HG03139 (cell line): ENCODE results near the gene LAP3.

Experiments
- ATAC-seq: cut with Tn5 transposase; IDR thresholded peaks from one replicate; pipeline ENCODE4 v1.9.1; 2021; ENCODE audit not compliant: unreplicated experiment

The LAP3 gene

GRCh38 chr4:17614416-17615299 is 37.7 kb downstream of the LAP3 start, which contains the start of gene MED28:
Gene MED28, plus strand, starts transcription at chr4:17614641. Its CDS starts 14 bp downstream, at chr4:17614655.
- peak; percentile 96 for ATAC-seq

GRCh38 chr4:17616283-17616682 is 39.3 kb downstream of the LAP3 start:
- ATAC-seq, result no peak

- ATAC-seq, result no peak
Measured at GRCh38 chr4:17618926-17619325, 41.9 kb downstream of the LAP3 start.

GRCh38 chr4:17619416-17620105 is 42.6 kb downstream of the LAP3 start:
- ATAC-seq, result no peak

- ATAC-seq, result no peak
Measured at GRCh38 chr4:17623451-17624001, 46.5 kb downstream of the LAP3 start.

- ATAC-seq, result no peak
Measured at GRCh38 chr4:17624821-17625220, 47.8 kb downstream of the LAP3 start.

- ATAC-seq, result no peak
Measured at GRCh38 chr4:17630228-17630627, 53.2 kb downstream of the LAP3 start.

GRCh38 chr4:17633600-17633999 is 56.6 kb downstream of the LAP3 start:
- no peak for ATAC-seq

- no peak for ATAC-seq
Measured at GRCh38 chr4:17635056-17635455, 58.1 kb downstream of the LAP3 start.

- ATAC-seq, result no peak
Measured at GRCh38 chr4:17636341-17636695, 59.3 kb downstream of the LAP3 start.

- ATAC-seq, result peak; percentile 79
Measured at GRCh38 chr4:17636696-17637622, 60.0 kb downstream of the LAP3 start.

- ATAC-seq, result no peak
Measured at GRCh38 chr4:17639136-17639535, 62.1 kb downstream of the LAP3 start.

GRCh38 chr4:17642398-17642783 is 65.4 kb downstream of the LAP3 start:
- no peak for ATAC-seq

GRCh38 chr4:17646693-17647092 is 69.7 kb downstream of the LAP3 start:
- ATAC-seq, result no peak

- no peak for ATAC-seq
Measured at GRCh38 chr4:17647176-17647806, 70.3 kb downstream of the LAP3 start.

- no peak for ATAC-seq
Measured at GRCh38 chr4:17647927-17648326, 70.9 kb downstream of the LAP3 start.

GRCh38 chr4:17650406-17650805 is 73.4 kb downstream of the LAP3 start:
- ATAC-seq, result no peak

- no peak for ATAC-seq
Measured at GRCh38 chr4:17654701-17655100, 77.7 kb downstream of the LAP3 start.

GRCh38 chr4:17657090-17657489 is 80.1 kb downstream of the LAP3 start:
- ATAC-seq, result no peak
